Measurements from ENCODE around the gene SRGAP1. TPM values are rescaled to one million over a fixed set of nuclear protein-coding genes. Genes with fewer than 3 reads are reported as not detected.

The SRGAP1 gene
- total RNA-seq, 6 experiments from 2014 or later, result 1.3 to 5.0 (median 3.0) TPM

DNA sequence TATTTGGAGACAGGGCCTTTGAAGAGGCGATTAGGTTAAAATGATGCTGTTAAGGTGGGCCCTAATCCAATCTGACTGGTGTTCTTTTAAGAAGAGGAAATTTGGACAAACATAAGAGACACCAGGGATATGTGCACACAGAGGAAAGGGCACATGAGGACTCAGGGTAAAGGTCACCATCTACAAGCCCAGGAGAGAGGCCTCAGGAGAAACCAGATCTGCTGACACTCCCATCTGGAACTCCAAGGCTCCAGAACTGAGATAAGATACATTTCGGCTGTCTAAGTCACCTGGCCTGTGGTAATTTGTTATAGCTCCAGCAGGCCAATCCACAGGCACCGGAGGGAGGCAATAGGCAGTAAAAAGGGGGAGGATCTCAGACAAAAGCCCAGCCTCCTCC is 329.0 kb downstream of the SRGAP1 start:
- TF ChIP-seq, protein P1, sequence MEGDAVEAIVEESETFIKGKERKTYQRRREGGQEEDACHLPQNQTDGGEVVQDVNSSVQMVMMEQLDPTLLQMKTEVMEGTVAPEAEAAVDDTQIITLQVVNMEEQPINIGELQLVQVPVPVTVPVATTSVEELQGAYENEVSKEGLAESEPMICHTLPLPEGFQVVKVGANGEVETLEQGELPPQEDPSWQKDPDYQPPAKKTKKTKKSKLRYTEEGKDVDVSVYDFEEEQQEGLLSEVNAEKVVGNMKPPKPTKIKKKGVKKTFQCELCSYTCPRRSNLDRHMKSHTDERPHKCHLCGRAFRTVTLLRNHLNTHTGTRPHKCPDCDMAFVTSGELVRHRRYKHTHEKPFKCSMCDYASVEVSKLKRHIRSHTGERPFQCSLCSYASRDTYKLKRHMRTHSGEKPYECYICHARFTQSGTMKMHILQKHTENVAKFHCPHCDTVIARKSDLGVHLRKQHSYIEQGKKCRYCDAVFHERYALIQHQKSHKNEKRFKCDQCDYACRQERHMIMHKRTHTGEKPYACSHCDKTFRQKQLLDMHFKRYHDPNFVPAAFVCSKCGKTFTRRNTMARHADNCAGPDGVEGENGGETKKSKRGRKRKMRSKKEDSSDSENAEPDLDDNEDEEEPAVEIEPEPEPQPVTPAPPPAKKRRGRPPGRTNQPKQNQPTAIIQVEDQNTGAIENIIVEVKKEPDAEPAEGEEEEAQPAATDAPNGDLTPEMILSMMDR (IDR thresholded peaks at IDR 0.05), result no peak
- no peak for TF ChIP-seq POLR2A (IDR thresholded peaks at IDR 0.05)
- 50% methylated on average over 1 of the region's 3 CpGs for WGBS (ENCODE audit: insufficient coverage, low coverage, low lambda C conversion rate, missing lambda C conversion rate)
- no peak for DNase-seq
- H3K27me3 ChIP-seq, result no peaks in the 10 kb centered on the region
- no peaks in the 10 kb centered on the region for H3K4me1 ChIP-seq
- no peak overlapping the region for H3K4me3 ChIP-seq
- no peaks in the 10 kb centered on the region for H3K36me3 ChIP-seq
- H3K9me3 ChIP-seq, result no peaks in the 10 kb centered on the region
- intact Hi-C loops (cut with DNase I), result no loop called here
- peak in 2 of 4 donors; percentile 27 to 30 for ATAC-seq
- no peak overlapping the region for H3K27ac ChIP-seq

- 39% methylated on average over 2 of the region's 2 CpGs for WGBS (ENCODE audit: insufficient coverage, low coverage, low lambda C conversion rate, missing lambda C conversion rate)
- Histone ChIP-seq H3K27ac (no peak overlapping the region), H3K36me3 (no peaks in the 10 kb centered on the region), H3K9me3 (no peaks in the 10 kb centered on the region), H3K27me3 (no peaks in the 10 kb centered on the region), H3K4me3 (no peak overlapping the region), H3K4me1 (no peaks in the 10 kb centered on the region)
- DNase-seq, result no peak
- TF ChIP-seq, protein P1 (IDR thresholded peaks at IDR 0.05), result no peak
- no peak for TF ChIP-seq POLR2A (IDR thresholded peaks at IDR 0.05)
- intact Hi-C loops (cut with DNase I), result loop anchor here in 1 of 2 donors (5.0 kb wide), 1 partner anchor 183 kb away; no protein-coding TSS in a partner anchor
- ATAC-seq, result no peak
Measured at GRCh38 chr12:64175254-64175945, 330.9 kb downstream of the SRGAP1 start.

- intact Hi-C loops (cut with DNase I), result loop anchor here in 1 of 2 donors (5.0 kb wide), 1 partner anchor 185 kb away; no protein-coding TSS in a partner anchor
- H3K4me1 ChIP-seq, result peaks cover 0 to 3% (median 0%) of the 10 kb centered on the region in 4 donors
- peak in 3 of 4 donors; percentile 22 to 30 (median 22) for ATAC-seq
- H3K36me3 ChIP-seq, result no peaks in the 10 kb centered on the region
- H3K27ac ChIP-seq, result no peak overlapping the region
- TF ChIP-seq, protein P1 (IDR thresholded peaks at IDR 0.05), result no peak
- no peak for TF ChIP-seq POLR2A (IDR thresholded peaks at IDR 0.05)
- WGBS (ENCODE audit: insufficient coverage, low coverage, low lambda C conversion rate, missing lambda C conversion rate), result 65% methylated on average over 7 of the region's 7 CpGs
- DNase-seq, result no peak
- H3K4me3 ChIP-seq, result no peak overlapping the region
- no peaks in the 10 kb centered on the region for H3K9me3 ChIP-seq
- no peaks in the 10 kb centered on the region for H3K27me3 ChIP-seq
Measured at GRCh38 chr12:64177001-64177400, 332.5 kb downstream of the SRGAP1 start.

GRCh38 chr12:64178122-64178521 is 333.6 kb downstream of the SRGAP1 start:
- intact Hi-C loops (cut with DNase I), result loop anchor here in 1 of 2 donors (5.0 kb wide), 1 partner anchor 186 kb away; no protein-coding TSS in a partner anchor
- TF ChIP-seq POLR2A (IDR thresholded peaks at IDR 0.05), result no peak
- TF ChIP-seq, protein P1 (IDR thresholded peaks at IDR 0.05), result no peak
- no peak for DNase-seq
- Histone ChIP-seq H3K4me1 (peaks cover 0 to 4% (median 0%) of the 10 kb centered on the region in 4 donors), H3K36me3 (no peaks in the 10 kb centered on the region), H3K27me3 (no peaks in the 10 kb centered on the region), H3K27ac (no peak overlapping the region), H3K9me3 (no peaks in the 10 kb centered on the region), H3K4me3 (no peak overlapping the region)
- WGBS (ENCODE audit: insufficient coverage, low coverage, low lambda C conversion rate, missing lambda C conversion rate), result 54% methylated on average over 1 of the region's 1 CpG
- ATAC-seq, result no peak

All from right lobe of liver (tissue), 6 donors.